HG03558 (cell line): ENCODE data around the gene SIN3A.
"Not testable (repeated sequence)": the region's sequence is repeated elsewhere in the genome, so short reads cannot be mapped to it uniquely, and the experiment has no call there.

Experiments
- ATAC-seq: cut with Tn5 transposase; IDR thresholded peaks from one replicate; pipeline ENCODE4 v1.9.1; 2021; ENCODE audit warnings: moderate number of reproducible peaks; ENCODE audit not compliant: unreplicated experiment; ENCODE audit errors: extremely low read depth

SIN3A gene

GRCh38 chr15:75451674-75452363 lies at the start of gene SIN3A:
SIN3A (minus strand) TSS chr15:75451690; CDS start chr15:75430375, 21,315 bp downstream.
- ATAC-seq: peak; percentile 30

- no peak for ATAC-seq
Measured at GRCh38 chr15:75493732-75494131, 42.2 kb upstream of the SIN3A start.

GRCh38 chr15:75483961-75484360 lies 32.5 kb upstream of the SIN3A start:
- no peak for ATAC-seq

- ATAC-seq: not testable (repeated sequence)
Measured at GRCh38 chr15:75483556-75483955, 32.1 kb upstream of the SIN3A start.

GRCh38 chr15:75483106-75483505 lies 31.6 kb upstream of the SIN3A start:
- no peak for ATAC-seq

GRCh38 chr15:75480463-75480862 lies 29.0 kb upstream of the SIN3A start:
- not testable (repeated sequence) for ATAC-seq

GRCh38 chr15:75479670-75480069 lies 28.2 kb upstream of the SIN3A start:
- ATAC-seq: no peak

GRCh38 chr15:75477094-75477493 lies 25.6 kb upstream of the SIN3A start:
- not testable (repeated sequence) for ATAC-seq

- ATAC-seq: no peak
Measured at GRCh38 chr15:75468913-75469598, 17.6 kb upstream of the SIN3A start.

GRCh38 chr15:75460646-75461045 lies 9.2 kb upstream of the SIN3A start:
- ATAC-seq: no peak

- ATAC-seq: no peak
Measured at GRCh38 chr15:75459581-75459980, 8.1 kb upstream of the SIN3A start.

GRCh38 chr15:75456710-75457109 lies 5.2 kb upstream of the SIN3A start:
- ATAC-seq: no peak

- no peak for ATAC-seq
Measured at GRCh38 chr15:75455982-75456531, 4.6 kb upstream of the SIN3A start.

GRCh38 chr15:75455424-75455981 lies 4.0 kb upstream of the SIN3A start:
- no peak for ATAC-seq

- ATAC-seq: no peak
Measured at GRCh38 chr15:75454471-75455378, 3.2 kb upstream of the SIN3A start.

- peak; percentile 24 for ATAC-seq
Measured at GRCh38 chr15:75453703-75454470, 2.4 kb upstream of the SIN3A start.

GRCh38 chr15:75452865-75453702 lies 1.6 kb upstream of the SIN3A start:
- ATAC-seq: no peak

- no peak for ATAC-seq
Measured at GRCh38 chr15:75452364-75452864, 924 bp upstream of the SIN3A start.
